Neural cell (in vitro differentiated cells): ENCODE measurements around the gene CPNE1.

Source experiments
- EZH2 ChIP-seq: fragments of 200-600, 300-800 bp; shearing (Covaris generic), sonication (generic); IDR thresholded peaks from 2 replicates; pipeline ENCODE4 v1.6.1; 2014; ENCODE audit warnings: antibody characterized with exemption, low read length, borderline replicate concordance, mild to moderate bottlenecking; ENCODE audit not compliant: insufficient read depth, poor library complexity, severe bottlenecking
- POLR2AphosphoS5 ChIP-seq: IDR thresholded peaks from 2 replicates; pipeline ENCODE4 v1.6.1; 2012
- RAD21 ChIP-seq: fragments of 450-650 bp; conservative IDR thresholded peaks from 2 replicates; pipeline ENCODE4 v1.6.1; 2014; ENCODE audit warnings: antibody characterized with exemption, mild to moderate bottlenecking, moderate library complexity
- TF ChIP-seq, protein P1 (sequence below): fragments of 450-650 bp; IDR thresholded peaks from 2 replicates; pipeline ENCODE4 v1.5.1; 2014; ENCODE audit warnings: antibody characterized with exemption, mild to moderate bottlenecking, moderate library complexity; ENCODE audit not compliant: poor library complexity, severe bottlenecking

DNA sequence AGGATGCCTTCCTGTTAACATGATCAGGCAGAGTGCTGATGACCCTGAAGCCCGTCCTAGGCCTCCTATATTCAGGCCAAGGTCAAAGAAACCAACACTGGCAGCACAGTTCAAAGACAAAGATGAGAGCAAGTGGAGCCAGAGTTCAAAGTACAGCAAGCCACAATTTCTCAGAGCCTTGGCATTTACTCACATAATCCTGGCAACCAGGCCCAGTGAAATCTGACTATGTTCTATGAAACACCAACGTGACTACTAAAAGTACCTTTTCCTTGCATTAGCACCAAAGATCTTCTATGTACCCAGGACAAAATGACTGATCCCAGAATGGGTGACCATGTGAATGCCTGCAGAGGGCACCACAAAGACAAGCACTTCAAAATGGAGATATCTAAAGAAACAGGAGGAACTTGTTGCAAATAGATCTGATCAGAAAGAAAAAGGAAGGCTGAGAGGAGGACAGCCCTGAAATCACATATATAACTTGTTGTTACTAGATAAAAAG, 30.6 kb upstream of the CPNE1 start:
- TF ChIP-seq, protein P1, sequence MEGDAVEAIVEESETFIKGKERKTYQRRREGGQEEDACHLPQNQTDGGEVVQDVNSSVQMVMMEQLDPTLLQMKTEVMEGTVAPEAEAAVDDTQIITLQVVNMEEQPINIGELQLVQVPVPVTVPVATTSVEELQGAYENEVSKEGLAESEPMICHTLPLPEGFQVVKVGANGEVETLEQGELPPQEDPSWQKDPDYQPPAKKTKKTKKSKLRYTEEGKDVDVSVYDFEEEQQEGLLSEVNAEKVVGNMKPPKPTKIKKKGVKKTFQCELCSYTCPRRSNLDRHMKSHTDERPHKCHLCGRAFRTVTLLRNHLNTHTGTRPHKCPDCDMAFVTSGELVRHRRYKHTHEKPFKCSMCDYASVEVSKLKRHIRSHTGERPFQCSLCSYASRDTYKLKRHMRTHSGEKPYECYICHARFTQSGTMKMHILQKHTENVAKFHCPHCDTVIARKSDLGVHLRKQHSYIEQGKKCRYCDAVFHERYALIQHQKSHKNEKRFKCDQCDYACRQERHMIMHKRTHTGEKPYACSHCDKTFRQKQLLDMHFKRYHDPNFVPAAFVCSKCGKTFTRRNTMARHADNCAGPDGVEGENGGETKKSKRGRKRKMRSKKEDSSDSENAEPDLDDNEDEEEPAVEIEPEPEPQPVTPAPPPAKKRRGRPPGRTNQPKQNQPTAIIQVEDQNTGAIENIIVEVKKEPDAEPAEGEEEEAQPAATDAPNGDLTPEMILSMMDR: no peak
- TF ChIP-seq POLR2AphosphoS5: no peak
- TF ChIP-seq RAD21: no peak
- TF ChIP-seq EZH2: no peak
